ENCODE data around the gene TEX48.

Gene TEX48

GRCh38 chr9:114681594-114682332, at the start of gene TEX48:
TSS of gene TEX48 (minus strand) at chr9:114682192. CDS start at chr9:114671723, 10,469 bp downstream.
- no peak for DNase-seq

GRCh38 chr9:114731701-114732100, 49.7 kb upstream of the TEX48 start:
- no peak for DNase-seq

- no peak for DNase-seq
Observed at GRCh38 chr9:114729706-114730105, 47.7 kb upstream of the TEX48 start.

GRCh38 chr9:114725930-114726329, 43.9 kb upstream of the TEX48 start:
- DNase-seq: no peak

- DNase-seq: no peak
Observed at GRCh38 chr9:114724744-114725143, 42.8 kb upstream of the TEX48 start.

GRCh38 chr9:114723931-114724330, 41.9 kb upstream of the TEX48 start:
- DNase-seq: no peak

- DNase-seq: no peak
Observed at GRCh38 chr9:114722937-114723620, 41.1 kb upstream of the TEX48 start.

- DNase-seq: no peak
Observed at GRCh38 chr9:114722081-114722621, 40.2 kb upstream of the TEX48 start.

GRCh38 chr9:114721491-114722079, 39.6 kb upstream of the TEX48 start:
- no peak for DNase-seq

- no peak for DNase-seq
Observed at GRCh38 chr9:114720086-114720676, 38.2 kb upstream of the TEX48 start.

- DNase-seq: no peak
Observed at GRCh38 chr9:114719290-114719689, 37.3 kb upstream of the TEX48 start.

GRCh38 chr9:114718801-114719221, 36.8 kb upstream of the TEX48 start:
- DNase-seq: no peak

GRCh38 chr9:114717908-114718486, 36.0 kb upstream of the TEX48 start:
- DNase-seq: no peak

- no peak for DNase-seq
Observed at GRCh38 chr9:114709636-114710035, 27.6 kb upstream of the TEX48 start.

GRCh38 chr9:114706711-114707110, 24.7 kb upstream of the TEX48 start:
- no peak for DNase-seq

- no peak for DNase-seq
Observed at GRCh38 chr9:114701988-114702387, 20.0 kb upstream of the TEX48 start.

GRCh38 chr9:114697951-114698351, 16.0 kb upstream of the TEX48 start:
- no peak for DNase-seq

- no peak for DNase-seq
Observed at GRCh38 chr9:114696814-114697544, 15.0 kb upstream of the TEX48 start.

GRCh38 chr9:114695948-114696347, 14.0 kb upstream of the TEX48 start:
- no peak for DNase-seq

GRCh38 chr9:114694719-114695269, 12.8 kb upstream of the TEX48 start:
- no peak for DNase-seq

- DNase-seq: no peak
Observed at GRCh38 chr9:114694146-114694545, 12.2 kb upstream of the TEX48 start.

Data from GF-D8 (cell line).